ENCODE measurements around the gene TYMP. TPM values are rescaled to one million over a fixed set of nuclear protein-coding genes. Genes with fewer than 3 reads are reported as not detected.

TYMP gene
- total and polyA plus RNA-seq, 2 of the 8 experiments (the other 6 are each of a cell fraction or from before 2014, with no cell fraction given) = 0.43 to 0.48 TPM

DNA sequence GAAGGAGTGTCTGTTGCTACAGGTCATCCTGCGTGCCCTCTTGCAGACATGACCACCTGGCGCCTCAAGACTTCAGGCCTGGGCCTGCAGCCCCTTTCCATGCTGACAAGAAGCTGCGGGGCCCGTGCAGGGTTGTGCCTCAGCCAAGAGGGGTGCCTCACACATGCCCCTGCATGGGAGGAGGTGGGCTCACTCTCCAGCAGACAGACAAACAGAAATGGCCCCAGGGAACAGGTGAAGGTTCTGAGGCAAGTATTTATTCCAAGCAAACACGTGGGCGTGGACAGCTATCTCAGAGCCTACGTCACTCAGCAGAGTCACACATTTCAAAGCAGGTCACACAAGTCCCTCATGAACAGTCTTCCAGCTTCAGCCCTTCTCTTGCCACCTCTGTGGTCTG is 38.8 kb upstream of the TYMP start:
- FAIRE-seq = no peak
- Histone ChIP-seq H3K14ac (ENCODE audit: insufficient read length) (no peak overlapping the region), H3K4me3 (ENCODE audit: extremely low read depth in 1 of 4, insufficient read depth in 2 of 4, low read depth in 3 of 4, low read length in 4 of 4) (no peak overlapping the region), H2BK20ac (ENCODE audit: low read length) (no peak overlapping the region), H4K91ac (replicated peaks; ENCODE audit: insufficient read length, low read length) (no peak overlapping the region), H4K5ac (ENCODE audit: insufficient read length, low read depth, low read length) (no peak overlapping the region), H3K23me2 (ENCODE audit: low read depth, low read length) (no peaks in the 10 kb centered on the region), H3K4me1 (replicated peaks in 1 of 4; ENCODE audit: control insufficient read depth in 3 of 4, insufficient read depth in 4 of 4, low read length in 3 of 4) (no peaks in the 10 kb centered on the region), H3K4ac (replicated peaks; ENCODE audit: insufficient read length, low read depth, low read length) (no peak overlapping the region), H3K4me2 (ENCODE audit: insufficient read depth in 1 of 2, low read depth in 2 of 2, low read length in 2 of 2) (no peak overlapping the region), H2BK5ac (ENCODE audit: low read depth, low read length) (no peak overlapping the region), H3K9me3 (ENCODE audit: insufficient read depth in 2 of 2, low read depth in 1 of 2, low read length in 1 of 2) (no peaks in the 10 kb centered on the region), H3K27me3 (replicated peaks in 1 of 4; ENCODE audit: control insufficient read depth in 3 of 4, extremely low read depth in 1 of 4, insufficient read depth in 3 of 4, low read length in 3 of 4) (peaks cover 0 to 2% (median 1%) of the 10 kb centered on the region in 4 experiments; a peak in 5 of 7 replicates), H3K18ac (ENCODE audit: extremely low read depth, low read length) (no peak overlapping the region), H3K9ac (replicated peaks in 1 of 4; ENCODE audit: extremely low read depth in 1 of 4, low read depth in 3 of 4, low read length in 3 of 4) (no peak overlapping the region), H3K79me1 (ENCODE audit: low read depth, low read length) (no peaks in the 10 kb centered on the region), H4K20me1 (replicated peaks in 1 of 2; ENCODE audit: control insufficient read depth in 1 of 2, insufficient read depth in 2 of 2, low read length in 2 of 2) (peaks cover 4 to 17% of the 10 kb centered on the region in 2 experiments), H2BK12ac (ENCODE audit: low read depth, low read length) (no peak overlapping the region), H3K23ac (ENCODE audit: insufficient read length) (no peak overlapping the region), H2AK5ac (ENCODE audit: low read depth, low read length) (no peak overlapping the region), H2BK15ac (ENCODE audit: low read length) (no peak overlapping the region), H4K8ac (ENCODE audit: extremely low read depth, insufficient read depth, low read length) (no peak overlapping the region), H2AFZ (ENCODE audit: low read length) (no peak overlapping the region), H3K27ac (ENCODE audit: low read depth, low read length) (no peak overlapping the region), H2BK120ac (replicated peaks; ENCODE audit: low read depth, low read length) (no peak overlapping the region), H3K36me3 (ENCODE audit: control insufficient read depth in 2 of 4, insufficient read depth in 4 of 4, low read length in 3 of 4) (peaks cover 8 to 38% (median 27%) of the 10 kb centered on the region in 4 experiments; a peak in 6 of 8 replicates), H3K56ac (replicated peaks; ENCODE audit: insufficient read length, low read depth, low read length) (no peak overlapping the region), H3K79me2 (ENCODE audit: control insufficient read depth in 1 of 2, insufficient read depth in 2 of 2, low read length in 2 of 2) (no peaks in the 10 kb centered on the region)
- 90% methylated on average over 7 of the region's 7 CpGs; no CpG with 5 or more reads in 1 of the 2 experiments for WGBS, 2 experiments (ENCODE audit: extremely low coverage in 1 of 2, insufficient coverage in 1 of 2, insufficient read length in 1 of 2, insufficient replicate concordance in 2 of 2, low coverage in 1 of 2, low lambda C conversion rate in 2 of 2, missing lambda C conversion rate in 1 of 2)
- DNase-seq (ENCODE audit: low read depth in 1 of 2, low spot score in 2 of 2) = no peak
- no peak for TF ChIP-seq TAF7 (optimal IDR thresholded peaks at IDR 0.05; ENCODE audit: borderline replicate concordance, low read depth, low read length)
- no peak for TF ChIP-seq EP300 (IDR thresholded peaks at IDR 0.05; ENCODE audit: borderline replicate concordance in 1 of 2, low read depth in 2 of 2, low read length in 2 of 2)
- no peak for TF ChIP-seq KDM4A (IDR thresholded peaks at IDR 0.05; ENCODE audit: low read depth, low read length, severe bottlenecking)
- no peak for TF ChIP-seq GTF2F1 (IDR thresholded peaks at IDR 0.05; ENCODE audit: borderline replicate concordance, low read depth, low read length)
- no peak for TF ChIP-seq EGR1 (IDR thresholded peaks at IDR 0.05; ENCODE audit: borderline replicate concordance, low read depth, low read length)
- TF ChIP-seq HDAC6 (IDR thresholded peaks at IDR 0.05; ENCODE audit: low read depth, low read length) = no peak
- no peak for TF ChIP-seq BCL11A (IDR thresholded peaks at IDR 0.05; ENCODE audit: low read depth in 2 of 2, low read length in 2 of 2)
- TF ChIP-seq EZH2 (IDR thresholded peaks at IDR 0.05; ENCODE audit: low read depth, low read length, severe bottlenecking) = no peak
- no peak for TF ChIP-seq RXRA (IDR thresholded peaks at IDR 0.05; ENCODE audit: insufficient read depth, low read depth, low read length)
- POLR2A ChIA-PET (ENCODE audit: partially characterized antibody) = interaction anchor here (1.1 to 2.5 kb wide), 2 partner anchors 10 to 13 kb away, joined by 4 to 8 read pairs; partner anchors contain the start of gene CPT1B
- CTCF ChIA-PET (ENCODE audit: partially characterized antibody) = interaction anchor here (0.7 to 2.3 kb wide), 3 partner anchors 52 to 131 kb away, joined by 3 to 7 read pairs (median 4); no protein-coding TSS in a partner anchor
